ENCODE data around the gene ABCA7.

The ABCA7 gene

GRCh38 chr19:1039646-1040475 is at the start of gene ABCA7:
Gene ABCA7 (plus strand): TSS chr19:1040107. CDS start chr19:1041362, 1,255 bp downstream.
- peak within 1 kb of the TSS; percentile 73 for H3K27ac ChIP-seq
- TF ChIP-seq CTCF (conservative IDR thresholded peaks at IDR 0.05), result no peak
- peak; percentile 21; the same call in 1 of the 2 replicates for TF ChIP-seq ZFX (IDR thresholded peaks at IDR 0.05)

GRCh38 chr19:990119-990571 is 49.8 kb upstream of the ABCA7 start:
- TF ChIP-seq ZFX (IDR thresholded peaks at IDR 0.05) (no peak), CTCF (conservative IDR thresholded peaks at IDR 0.05) (no peak)
- H3K27ac ChIP-seq, result no peak overlapping the region

- TF ChIP-seq CTCF (conservative IDR thresholded peaks at IDR 0.05), result no peak
- no peak for TF ChIP-seq ZFX (IDR thresholded peaks at IDR 0.05)
- H3K27ac ChIP-seq, result no peak overlapping the region
These were observed 49.2 kb upstream of the ABCA7 start for GRCh38 chr19:990746-991145.

- no peak overlapping the region for H3K27ac ChIP-seq
These were observed 48.6 kb upstream of the ABCA7 start for GRCh38 chr19:991174-991931.

GRCh38 chr19:991932-992669 is 47.8 kb upstream of the ABCA7 start:
- TF ChIP-seq CTCF (conservative IDR thresholded peaks at IDR 0.05), result no peak
- no peak for TF ChIP-seq ZFX (IDR thresholded peaks at IDR 0.05)
- H3K27ac ChIP-seq, result no peak overlapping the region

More at GRCh38 chr19:991174-991931, 48.6 kb upstream of the ABCA7 start:
- no peak for TF ChIP-seq CTCF (conservative IDR thresholded peaks at IDR 0.05)

- H3K27ac ChIP-seq, result no peak overlapping the region
- TF ChIP-seq ZFX (IDR thresholded peaks at IDR 0.05) (no peak), CTCF (conservative IDR thresholded peaks at IDR 0.05) (no peak)
These were observed 47.2 kb upstream of the ABCA7 start for GRCh38 chr19:992670-993055.
